HL-60 (cell line): ENCODE results near the gene LYRM9.
"Not testable (repeated sequence)": the region's sequence is repeated elsewhere in the genome, so short reads cannot be mapped to it uniquely, and the experiment has no call there.

Experiments used
- DNase-seq, 2 experiments: peaks; one replicate each; pipeline ENCODE4 v3.0.0-alpha.2; 2010 to 2020; ENCODE audit warnings: low read depth in 1 of 2, low spot score in 1 of 2
- H3K27ac ChIP-seq: fragments of 250-450 bp; sonication (Bioruptor Pico); replicated peaks from 2 replicates; pipeline ENCODE4 v1.5.1; 2020; ENCODE audit warnings: mild to moderate bottlenecking, moderate library complexity
- H3K27me3 ChIP-seq: fragments of 250-450 bp; sonication (Bioruptor Pico); 2 replicates; pipeline ENCODE4 v1.5.1; 2021; ENCODE audit warnings: mild to moderate bottlenecking, moderate library complexity; ENCODE audit not compliant: insufficient read depth, poor library complexity, severe bottlenecking
- H3K4me3 ChIP-seq: replicated peaks from 2 replicates; pipeline ENCODE4 v1.5.1; 2011; ENCODE audit warnings: mild to moderate bottlenecking, control low read depth, low read length; ENCODE audit not compliant: insufficient read depth
- CTCF ChIP-seq: IDR thresholded peaks from one replicate; pipeline ENCODE4 v1.5.1; 2011; ENCODE audit warnings: low read length, control low read depth, inconsistent platforms; ENCODE audit not compliant: insufficient read depth
- GABPA ChIP-seq: IDR thresholded peaks from 2 replicates; pipeline ENCODE4 v1.6.1; 2012; ENCODE audit warnings: low read depth
- POLR2AphosphoS5 ChIP-seq: IDR thresholded peaks from 2 replicates; pipeline ENCODE4 v1.6.1; 2012; ENCODE audit warnings: low read depth
- REST ChIP-seq: IDR thresholded peaks from 2 replicates; pipeline ENCODE4 v1.6.1; 2012; ENCODE audit warnings: low read depth; ENCODE audit not compliant: insufficient replicate concordance
- SPI1 ChIP-seq: IDR thresholded peaks from 2 replicates; pipeline ENCODE4 v1.6.1; 2012; ENCODE audit warnings: low read depth, mild to moderate bottlenecking, borderline replicate concordance

The LYRM9 gene

GRCh38 chr17:27888067-27888466 is 5.1 kb downstream of the LYRM9 start:
- DNase-seq, result no peak
- TF ChIP-seq SPI1, result no peak
- no peak for TF ChIP-seq CTCF
- TF ChIP-seq REST, result no peak
- no peak for TF ChIP-seq GABPA
- TF ChIP-seq POLR2AphosphoS5, result no peak
- Histone ChIP-seq H3K27ac (no peak overlapping the region), H3K4me3 (no peak overlapping the region), H3K27me3 (no peaks in the 10 kb centered on the region)

- not testable (repeated sequence) for H3K27me3 ChIP-seq, H3K27ac ChIP-seq, H3K4me3 ChIP-seq
- DNase-seq, result peak; percentile 15 to 61
Measured at GRCh38 chr17:27886348-27886906, 6.7 kb downstream of the LYRM9 start.

GRCh38 chr17:27882162-27882840 is 10.9 kb downstream of the LYRM9 start:
- H3K27ac ChIP-seq, result no peak overlapping the region
- TF ChIP-seq REST (no peak), POLR2AphosphoS5 (no peak), SPI1 (no peak), CTCF (no peak), GABPA (no peak)
- no peak overlapping the region for H3K4me3 ChIP-seq
- H3K27me3 ChIP-seq, result no peaks in the 10 kb centered on the region
- no peak for DNase-seq

GRCh38 chr17:27879987-27880608 is 13.1 kb downstream of the LYRM9 start:
- no peak overlapping the region for H3K4me3 ChIP-seq
- TF ChIP-seq CTCF (peak; percentile 92), GABPA (no peak), REST (no peak), POLR2AphosphoS5 (no peak)
- no peaks in the 10 kb centered on the region for H3K27me3 ChIP-seq
- H3K27ac ChIP-seq, result no peak overlapping the region
- peak; percentile 6 to 56 for DNase-seq
